HEK293T (cell line): ENCODE measurements around the gene MUC15.

Source experiments
- CTCF ChIA-PET: fragments of 350-600 bp; formaldehyde crosslinking; extraction: SDS; loops from one replicate; lab custom pipeline; 2021; ENCODE audit warnings: antibody characterized with exemption, inconsistent platforms; lab: Yijun Ruan, JAX
- POLR2A ChIA-PET: fragments of 350-600 bp; formaldehyde crosslinking; extraction: SDS; loops from one replicate; lab custom pipeline; 2020; ENCODE audit warnings: antibody characterized with exemption, inconsistent platforms; lab: Yijun Ruan, JAX
- DNase-seq: peaks from one replicate; pipeline ENCODE4 v3.0.0; 2012; ENCODE audit warnings: mixed read lengths; ENCODE audit errors: extremely low spot score
- ARNT ChIP-seq: fragments of 450-650 bp; IDR thresholded peaks from 2 replicates; pipeline ENCODE4 v1.6.1; 2017; ENCODE audit warnings: mild to moderate bottlenecking
- BHLHE40 ChIP-seq: fragments of 450-650 bp; IDR thresholded peaks from 2 replicates; pipeline ENCODE4 v1.6.1; 2016; ENCODE audit warnings: mild to moderate bottlenecking, moderate library complexity, borderline replicate concordance
- CTBP1 ChIP-seq: fragments of 450-650 bp; IDR thresholded peaks from 2 replicates; pipeline ENCODE4 v1.6.1; 2016; ENCODE audit warnings: borderline replicate concordance
- ELF4 ChIP-seq: fragments of 450-650 bp; IDR thresholded peaks from 2 replicates; pipeline ENCODE4 v1.6.1; 2017; ENCODE audit warnings: antibody characterized with exemption
- FOXA1 ChIP-seq: fragments of 450-650 bp; IDR thresholded peaks from 2 replicates; pipeline ENCODE4 v1.6.1; 2016; ENCODE audit warnings: mild to moderate bottlenecking
- FOXK2 ChIP-seq: fragments of 450-650 bp; IDR thresholded peaks from 2 replicates; pipeline ENCODE4 v1.6.1; 2016; ENCODE audit warnings: mild to moderate bottlenecking
- FOXM1 ChIP-seq: fragments of 450-650 bp; IDR thresholded peaks from 2 replicates; pipeline ENCODE4 v1.6.1; 2017; ENCODE audit warnings: mild to moderate bottlenecking, borderline replicate concordance
- HDGF ChIP-seq: fragments of 450-650 bp; IDR thresholded peaks from 2 replicates; pipeline ENCODE4 v1.6.1; 2017; ENCODE audit warnings: antibody characterized with exemption, borderline replicate concordance
- L3MBTL2 ChIP-seq: fragments of 450-650 bp; conservative IDR thresholded peaks from 2 replicates; pipeline ENCODE4 v1.6.1; 2016; ENCODE audit warnings: mild to moderate bottlenecking
- LEF1 ChIP-seq: fragments of 450-650 bp; IDR thresholded peaks from 2 replicates; pipeline ENCODE4 v1.6.1; 2017; ENCODE audit warnings: mild to moderate bottlenecking, borderline replicate concordance
- NFRKB ChIP-seq: fragments of 450-650 bp; IDR thresholded peaks from 2 replicates; pipeline ENCODE4 v1.6.1; 2016; ENCODE audit warnings: mild to moderate bottlenecking, moderate library complexity
- PKNOX1 ChIP-seq: fragments of 450-650 bp; IDR thresholded peaks from 2 replicates; pipeline ENCODE4 v1.6.1; 2016
- SP1 ChIP-seq: fragments of 450-650 bp; IDR thresholded peaks from 2 replicates; pipeline ENCODE4 v1.6.1; 2017
- SUZ12 ChIP-seq: fragments of 450-650 bp; IDR thresholded peaks from 2 replicates; pipeline ENCODE4 v1.6.1; 2016; ENCODE audit warnings: mild to moderate bottlenecking
- TARDBP ChIP-seq: fragments of 450-650 bp; IDR thresholded peaks from 2 replicates; pipeline ENCODE4 v1.6.1; 2016
- ZNF384 ChIP-seq: fragments of 450-650 bp; IDR thresholded peaks from 2 replicates; pipeline ENCODE4 v1.6.1; 2016

Gene MUC15

DNA sequence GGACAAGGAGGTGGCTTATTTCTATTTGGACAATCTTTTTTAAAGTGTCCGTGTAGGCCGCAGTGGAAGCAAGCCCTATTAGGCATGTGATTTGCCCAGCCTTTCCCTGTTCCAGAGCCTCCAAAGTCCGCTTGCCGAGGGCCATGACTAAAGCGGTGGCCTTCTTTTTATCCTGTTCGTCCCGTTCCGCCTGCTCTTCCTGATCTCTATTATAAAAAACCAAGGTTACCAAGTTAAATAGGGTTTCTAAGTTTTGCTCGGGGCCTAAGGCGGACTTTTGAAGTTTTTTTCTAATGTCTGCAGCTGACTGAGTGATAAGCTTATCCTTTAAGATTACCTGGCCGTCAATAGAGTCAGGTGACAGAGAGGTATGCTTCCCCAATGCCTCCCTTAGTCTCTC, 21.6 kb upstream of the MUC15 start:
- no peak for DNase-seq
- no peak for TF ChIP-seq LEF1
- POLR2A ChIA-PET, result no interaction called here
- CTCF ChIA-PET, result no interaction called here

GRCh38 chr11:26587073-26587472, 15.0 kb upstream of the MUC15 start:
- ChIA-PET CTCF (no interaction called here), POLR2A (no interaction called here)
- DNase-seq, result no peak
- no peak for TF ChIP-seq CTBP1
- TF ChIP-seq SP1, result no peak
- TF ChIP-seq TARDBP, result no peak
- no peak for TF ChIP-seq ZNF384
- no peak for TF ChIP-seq L3MBTL2
- TF ChIP-seq ARNT, result no peak
- no peak for TF ChIP-seq SUZ12
- no peak for TF ChIP-seq BHLHE40
- no peak for TF ChIP-seq FOXA1
- no peak for TF ChIP-seq ELF4
- no peak for TF ChIP-seq FOXM1
- TF ChIP-seq FOXK2, result no peak
- TF ChIP-seq HDGF, result no peak
- no peak for TF ChIP-seq NFRKB
- no peak for TF ChIP-seq PKNOX1
- no peak for TF ChIP-seq LEF1

DNA sequence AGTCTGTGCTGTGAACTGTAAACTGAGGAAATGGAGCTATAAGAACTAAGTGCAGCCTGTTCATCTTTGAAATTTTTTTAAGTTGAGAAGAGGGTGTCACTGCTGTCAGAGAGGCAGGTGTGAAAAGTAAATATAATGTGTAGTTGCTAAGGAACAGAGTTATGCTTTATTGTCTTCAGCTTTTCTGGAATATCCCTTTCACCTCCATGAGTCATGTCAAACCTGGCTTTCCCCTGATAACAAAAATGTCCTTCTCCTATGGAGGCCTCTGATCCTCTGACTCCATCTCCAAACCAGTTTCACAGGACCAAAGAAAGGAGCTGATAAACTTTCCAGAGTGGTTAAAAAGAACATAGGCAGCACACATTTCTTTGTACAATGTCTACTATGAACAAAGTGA, 12.8 kb upstream of the MUC15 start:
- no peak for TF ChIP-seq FOXM1
- no peak for DNase-seq
- ChIA-PET POLR2A (no interaction called here), CTCF (no interaction called here)

- DNase-seq, result no peak
- POLR2A ChIA-PET, result no interaction called here
- TF ChIP-seq FOXM1 (no peak), BHLHE40 (no peak), ZNF384 (no peak), HDGF (no peak), CTBP1 (no peak), ELF4 (no peak), SP1 (no peak), TARDBP (no peak), LEF1 (no peak), PKNOX1 (no peak), L3MBTL2 (no peak), FOXK2 (no peak), FOXA1 (no peak), NFRKB (no peak), ARNT (no peak), SUZ12 (no peak)
- CTCF ChIA-PET, result no interaction called here
Observed at GRCh38 chr11:26583550-26583949, 11.5 kb upstream of the MUC15 start.

DNA sequence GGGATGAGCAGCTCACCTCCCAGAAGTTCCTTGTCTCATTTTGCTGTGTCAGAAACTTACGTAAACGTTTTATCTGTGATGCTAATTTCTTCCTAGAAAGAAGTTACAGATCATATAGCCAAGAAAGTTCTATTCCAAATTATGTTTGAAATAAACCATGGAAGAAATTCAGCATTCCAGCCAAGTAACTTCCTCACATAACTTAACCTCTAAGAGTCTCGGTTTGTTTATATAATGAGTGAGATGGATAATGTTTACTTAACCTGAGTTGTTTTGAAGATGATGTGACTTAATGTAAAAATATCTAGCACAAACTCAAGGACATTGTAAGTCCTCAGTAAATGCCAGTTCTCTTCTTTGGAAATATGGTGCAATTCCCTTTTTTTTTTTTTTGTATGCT, 8.9 kb upstream of the MUC15 start:
- TF ChIP-seq SUZ12 (no peak), BHLHE40 (no peak), ARNT (no peak), L3MBTL2 (no peak), TARDBP (no peak), FOXA1 (no peak), ELF4 (no peak), LEF1 (no peak), FOXK2 (no peak), HDGF (no peak), NFRKB (no peak), ZNF384 (no peak), FOXM1 (no peak), PKNOX1 (no peak)
- POLR2A ChIA-PET, result no interaction called here
- CTCF ChIA-PET, result no interaction called here
- no peak for DNase-seq

DNA sequence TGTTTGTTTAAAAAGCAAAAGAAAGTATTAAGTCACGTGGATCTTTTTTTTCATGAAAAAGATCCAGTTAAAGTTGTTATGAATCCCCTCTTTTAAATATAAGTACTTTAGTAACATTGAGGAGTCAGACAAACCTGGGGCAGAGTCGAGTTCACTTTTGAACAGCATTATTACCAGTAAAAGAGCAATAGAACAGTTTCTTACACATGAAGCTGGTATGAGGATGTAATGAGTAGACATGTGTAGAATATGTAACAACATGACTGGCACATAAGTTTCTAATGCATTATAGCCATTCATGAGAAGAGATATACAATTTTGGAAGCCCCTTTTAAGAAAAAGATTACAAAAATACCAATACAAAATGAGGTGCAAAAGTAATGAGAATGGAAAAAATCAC, 7.6 kb upstream of the MUC15 start:
- ChIA-PET CTCF (no interaction called here), POLR2A (no interaction called here)
- DNase-seq, result no peak
- TF ChIP-seq SUZ12, result no peak
- no peak for TF ChIP-seq LEF1
- TF ChIP-seq FOXM1, result no peak
- no peak for TF ChIP-seq ELF4
- no peak for TF ChIP-seq PKNOX1
- TF ChIP-seq CTBP1, result no peak
- no peak for TF ChIP-seq L3MBTL2
- no peak for TF ChIP-seq FOXA1
- TF ChIP-seq SP1, result no peak
- no peak for TF ChIP-seq ARNT
- no peak for TF ChIP-seq NFRKB
- TF ChIP-seq FOXK2, result no peak
